ENCODE measurements around the gene CPN2. TPM values are rescaled to one million over a fixed set of nuclear protein-coding genes. Genes with fewer than 3 reads are reported as not detected.

CPN2 gene
- total and polyA plus RNA-seq, 2 of the 8 experiments (the other 6 are each of a cell fraction or from before 2014, with no cell fraction given): 0.03 TPM; not detected in 1

DNA sequence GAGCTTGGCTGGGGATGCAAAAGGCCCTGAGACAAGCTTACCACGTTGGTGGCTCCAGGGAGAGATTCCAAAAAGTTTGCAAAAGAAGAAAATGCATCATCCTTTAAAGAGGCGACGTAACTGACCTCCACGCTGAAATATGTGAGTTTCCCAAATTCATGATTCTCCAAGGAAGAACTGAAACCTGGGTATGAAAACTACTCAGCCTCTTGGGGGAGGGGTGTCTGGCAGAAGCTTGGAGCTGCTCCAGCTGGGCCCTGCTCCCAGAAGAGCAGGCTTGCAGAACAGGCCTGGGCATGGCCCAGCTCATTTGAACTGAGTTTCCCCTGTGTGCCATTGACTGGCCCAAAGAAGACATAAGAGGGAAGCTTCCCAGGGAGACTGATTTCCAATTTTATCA, 20.5 kb downstream of the CPN2 start:
- Histone ChIP-seq H3K36me3 (ENCODE audit: control insufficient read depth in 2 of 4, insufficient read depth in 4 of 4, low read length in 3 of 4) (no peaks in the 10 kb centered on the region; a peak in 1 of 8 replicates), H3K27me3 (replicated peaks in 1 of 4; ENCODE audit: control insufficient read depth in 3 of 4, extremely low read depth in 1 of 4, insufficient read depth in 3 of 4, low read length in 3 of 4) (peaks cover 0 to 24% (median 17%) of the 10 kb centered on the region in 4 experiments; a peak in 5 of 7 replicates), H2BK15ac (ENCODE audit: low read length) (no peak overlapping the region), H3K18ac (ENCODE audit: extremely low read depth, low read length) (no peak overlapping the region), H3K4me1 (replicated peaks in 1 of 4; ENCODE audit: control insufficient read depth in 3 of 4, insufficient read depth in 4 of 4, low read length in 3 of 4) (peaks cover 0 to 2% (median 0%) of the 10 kb centered on the region in 4 experiments; a peak in 3 of 7 replicates), H2AK5ac (ENCODE audit: low read depth, low read length) (no peak overlapping the region), H3K14ac (ENCODE audit: insufficient read length) (no peak overlapping the region), H3K4me2 (ENCODE audit: insufficient read depth in 1 of 2, low read depth in 2 of 2, low read length in 2 of 2) (no peak overlapping the region), H3K23me2 (ENCODE audit: low read depth, low read length) (peaks cover 19% of the 10 kb centered on the region), H2BK12ac (ENCODE audit: low read depth, low read length) (no peak overlapping the region), H3K4me3 (ENCODE audit: extremely low read depth in 1 of 4, insufficient read depth in 2 of 4, low read depth in 3 of 4, low read length in 4 of 4) (no peak overlapping the region), H3K9ac (replicated peaks in 1 of 4; ENCODE audit: extremely low read depth in 1 of 4, low read depth in 3 of 4, low read length in 3 of 4) (no peak overlapping the region), H3K79me2 (ENCODE audit: control insufficient read depth in 1 of 2, insufficient read depth in 2 of 2, low read length in 2 of 2) (no peaks in the 10 kb centered on the region), H2BK20ac (ENCODE audit: low read length) (no peak overlapping the region), H4K5ac (ENCODE audit: insufficient read length, low read depth, low read length) (no peak overlapping the region), H4K8ac (ENCODE audit: extremely low read depth, insufficient read depth, low read length) (no peak overlapping the region), H2BK120ac (replicated peaks; ENCODE audit: low read depth, low read length) (no peak overlapping the region), H4K20me1 (replicated peaks in 1 of 2; ENCODE audit: control insufficient read depth in 1 of 2, insufficient read depth in 2 of 2, low read length in 2 of 2) (peaks cover 0 to 14% of the 10 kb centered on the region in 2 experiments), H3K4ac (replicated peaks; ENCODE audit: insufficient read length, low read depth, low read length) (no peak overlapping the region), H3K9me3 (ENCODE audit: insufficient read depth in 2 of 2, low read depth in 1 of 2, low read length in 1 of 2) (peaks cover 0 to 13% of the 10 kb centered on the region in 2 experiments; a peak in 1 of 4 replicates), H4K91ac (replicated peaks; ENCODE audit: insufficient read length, low read length) (peak overlapping the region; percentile 7), H3K27ac (ENCODE audit: low read depth, low read length) (no peak overlapping the region), H3K56ac (replicated peaks; ENCODE audit: insufficient read length, low read depth, low read length) (no peak overlapping the region), H3K79me1 (ENCODE audit: low read depth, low read length) (peaks cover 10% of the 10 kb centered on the region), H2AFZ (ENCODE audit: low read length) (no peak overlapping the region), H3K23ac (ENCODE audit: insufficient read length) (no peak overlapping the region), H2BK5ac (ENCODE audit: low read depth, low read length) (no peak overlapping the region; the same call in 1 of the 2 replicates)
- FAIRE-seq (no peak), DNase-seq (ENCODE audit: low read depth in 1 of 2, low spot score in 2 of 2) (no peak)
- WGBS, 2 experiments (ENCODE audit: extremely low coverage in 1 of 2, insufficient coverage in 1 of 2, insufficient read length in 1 of 2, insufficient replicate concordance in 2 of 2, low coverage in 1 of 2, low lambda C conversion rate in 2 of 2, missing lambda C conversion rate in 1 of 2): 79% methylated on average over 4 of the region's 4 CpGs; no CpG with 5 or more reads in 1 of the 2 experiments
- POLR2A ChIA-PET (ENCODE audit: partially characterized antibody): interaction anchor here (1.5 kb wide), 1 partner anchor 66 kb away, joined by 3 read pairs; no protein-coding TSS in a partner anchor
- CTCF ChIA-PET (ENCODE audit: partially characterized antibody): interaction anchor here (0.7 to 2.4 kb wide), 9 partner anchors 8 to 548 kb away, joined by 3 to 37 read pairs (median 3); no protein-coding TSS in a partner anchor
- no peak for TF ChIP-seq SIRT6 (IDR thresholded peaks at IDR 0.05; ENCODE audit: low read length)
- no peak for TF ChIP-seq HDAC2 (IDR thresholded peaks at IDR 0.05; ENCODE audit: borderline replicate concordance in 1 of 2, low read depth in 2 of 2, low read length in 2 of 2)
- TF ChIP-seq TBP (IDR thresholded peaks at IDR 0.05; ENCODE audit: low read depth, low read length): no peak
- TF ChIP-seq SP4 (IDR thresholded peaks at IDR 0.05; ENCODE audit: low read length): no peak
- TF ChIP-seq RBBP5 (IDR thresholded peaks at IDR 0.05; ENCODE audit: borderline replicate concordance, low read depth, low read length): no peak
- TF ChIP-seq EGR1 (IDR thresholded peaks at IDR 0.05; ENCODE audit: borderline replicate concordance, low read depth, low read length): no peak
- no peak for TF ChIP-seq POLR2AphosphoS5 (IDR thresholded peaks at IDR 0.05; ENCODE audit: low read depth, low read length)
- no peak for TF ChIP-seq RFX5 (IDR thresholded peaks at IDR 0.05; ENCODE audit: borderline replicate concordance, low read depth, low read length)
- no peak for TF ChIP-seq CHD2 (IDR thresholded peaks at IDR 0.05; ENCODE audit: low read length)
- TF ChIP-seq ZNF274 (IDR thresholded peaks at IDR 0.05; ENCODE audit: borderline replicate concordance, extremely low read depth, low read length): no peak
- no peak for TF ChIP-seq BACH1 (IDR thresholded peaks at IDR 0.05; ENCODE audit: low read length)
- TF ChIP-seq CBX5 (IDR thresholded peaks at IDR 0.05; ENCODE audit: low read depth, low read length): no peak
- no peak for TF ChIP-seq POU5F1 (IDR thresholded peaks at IDR 0.05; ENCODE audit: low read depth, low read length)
- no peak for TF ChIP-seq ASH2L (IDR thresholded peaks at IDR 0.05; ENCODE audit: low read length)

Measured in H1 (cell line).